GM21786 (cell line): ENCODE measurements around the gene MAGI1.
"Not testable (repeated sequence)": the region's sequence is repeated elsewhere in the genome, so short reads cannot be mapped to it uniquely, and the experiment has no call there.

Source experiments
- ATAC-seq: cut with Tn5 transposase; IDR thresholded peaks from one replicate; pipeline ENCODE4 v1.9.1; 2021; ENCODE audit not compliant: unreplicated experiment

Gene MAGI1

DNA sequence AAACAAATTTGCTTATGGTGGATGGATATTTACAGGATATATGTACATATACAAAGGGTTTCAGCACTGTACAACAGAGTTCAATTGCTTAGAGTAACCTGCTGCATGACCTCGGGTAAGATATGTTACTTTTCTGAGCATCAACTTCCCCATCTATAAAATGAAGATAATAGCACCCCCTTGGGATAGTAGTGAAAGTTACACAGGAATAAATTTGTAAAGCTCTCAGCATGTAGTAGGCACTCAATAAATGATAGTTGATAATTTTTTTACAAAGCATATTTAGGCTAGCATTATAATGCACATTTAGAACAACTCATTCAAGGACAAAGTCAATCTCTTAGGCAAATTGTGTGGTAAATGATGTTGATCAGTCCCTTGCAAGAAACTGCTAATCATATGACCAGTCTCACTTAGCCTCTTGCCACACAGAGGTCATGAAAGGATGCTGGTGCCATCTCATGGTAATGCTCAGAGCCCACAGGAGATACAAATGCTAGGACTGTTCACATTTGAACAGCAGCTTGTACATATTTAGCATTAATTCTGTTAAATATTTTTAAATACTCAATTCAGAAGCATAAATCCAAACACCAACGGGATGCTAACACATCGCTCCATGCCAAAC lies 123.9 kb downstream of the MAGI1 start:
- ATAC-seq, result no peak

DNA sequence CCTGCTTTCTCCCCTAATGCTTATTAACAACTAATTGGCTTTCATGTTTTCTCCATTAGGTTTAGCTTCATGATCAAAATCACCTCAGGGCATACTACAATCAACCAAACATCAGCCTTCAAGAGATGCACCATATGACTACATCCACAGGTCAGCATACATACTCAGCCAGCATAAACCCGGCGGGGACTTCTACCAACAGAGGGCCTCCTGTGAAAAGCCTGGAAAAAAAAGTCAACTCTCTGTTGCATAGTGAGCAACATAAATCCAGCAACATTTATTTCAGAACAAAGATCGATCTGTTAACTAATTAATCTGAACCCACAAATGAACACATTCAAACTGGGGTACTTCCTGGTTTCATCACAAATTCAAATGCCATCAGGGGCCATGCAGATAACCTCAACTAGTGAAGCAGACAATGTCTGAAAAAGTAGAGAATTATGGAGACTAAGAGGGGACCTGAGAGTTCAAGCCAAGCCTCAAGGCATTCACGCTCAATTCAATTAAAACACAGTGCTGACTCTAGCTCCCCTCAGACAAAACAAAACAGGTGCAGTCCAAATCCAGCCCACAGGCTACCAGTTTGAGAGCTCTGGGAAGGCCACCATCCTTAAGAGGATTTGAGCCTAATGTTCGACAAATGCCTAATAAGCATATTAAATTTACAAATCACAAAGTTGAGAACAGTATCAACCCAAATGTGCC lies 124.5 kb downstream of the MAGI1 start:
- no peak for ATAC-seq

DNA sequence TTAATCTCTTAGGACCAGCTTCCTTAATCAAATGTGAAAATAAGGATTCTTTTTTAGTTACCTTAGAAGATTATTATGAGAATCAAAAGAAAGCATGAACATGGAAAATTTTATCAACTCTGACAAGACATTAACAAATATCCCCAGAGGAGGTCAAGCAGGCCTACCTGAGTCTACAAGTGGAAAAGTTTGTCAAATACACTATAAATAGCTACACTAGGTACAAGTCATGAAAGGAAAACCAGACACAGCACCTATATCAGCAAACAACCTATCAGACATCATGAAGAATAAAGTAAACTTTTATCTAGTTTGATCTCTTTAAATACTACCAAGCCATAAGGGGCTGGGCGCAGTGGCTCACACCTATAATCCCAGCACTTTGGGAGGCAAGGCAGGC lies 126.1 kb downstream of the MAGI1 start:
- ATAC-seq, result no peak

DNA sequence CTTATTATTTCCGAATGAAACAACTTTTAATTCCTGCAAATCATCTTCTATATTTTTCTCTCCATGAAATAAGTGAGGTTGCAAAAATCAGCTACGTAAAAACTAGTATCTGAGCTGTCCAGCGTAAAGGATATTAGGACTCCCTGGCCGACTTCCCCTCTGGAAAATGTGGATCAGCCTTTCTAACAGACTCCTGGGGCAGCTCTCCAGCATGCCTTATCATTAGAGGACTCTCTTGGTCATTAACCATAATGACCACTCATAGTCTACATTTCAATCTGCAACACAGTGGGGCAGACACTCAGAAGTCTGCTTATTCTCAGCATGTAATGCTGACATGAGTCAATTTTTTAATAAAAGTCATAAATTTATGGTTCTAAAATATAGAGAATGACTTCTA lies 130.1 kb downstream of the MAGI1 start:
- ATAC-seq, result no peak

DNA sequence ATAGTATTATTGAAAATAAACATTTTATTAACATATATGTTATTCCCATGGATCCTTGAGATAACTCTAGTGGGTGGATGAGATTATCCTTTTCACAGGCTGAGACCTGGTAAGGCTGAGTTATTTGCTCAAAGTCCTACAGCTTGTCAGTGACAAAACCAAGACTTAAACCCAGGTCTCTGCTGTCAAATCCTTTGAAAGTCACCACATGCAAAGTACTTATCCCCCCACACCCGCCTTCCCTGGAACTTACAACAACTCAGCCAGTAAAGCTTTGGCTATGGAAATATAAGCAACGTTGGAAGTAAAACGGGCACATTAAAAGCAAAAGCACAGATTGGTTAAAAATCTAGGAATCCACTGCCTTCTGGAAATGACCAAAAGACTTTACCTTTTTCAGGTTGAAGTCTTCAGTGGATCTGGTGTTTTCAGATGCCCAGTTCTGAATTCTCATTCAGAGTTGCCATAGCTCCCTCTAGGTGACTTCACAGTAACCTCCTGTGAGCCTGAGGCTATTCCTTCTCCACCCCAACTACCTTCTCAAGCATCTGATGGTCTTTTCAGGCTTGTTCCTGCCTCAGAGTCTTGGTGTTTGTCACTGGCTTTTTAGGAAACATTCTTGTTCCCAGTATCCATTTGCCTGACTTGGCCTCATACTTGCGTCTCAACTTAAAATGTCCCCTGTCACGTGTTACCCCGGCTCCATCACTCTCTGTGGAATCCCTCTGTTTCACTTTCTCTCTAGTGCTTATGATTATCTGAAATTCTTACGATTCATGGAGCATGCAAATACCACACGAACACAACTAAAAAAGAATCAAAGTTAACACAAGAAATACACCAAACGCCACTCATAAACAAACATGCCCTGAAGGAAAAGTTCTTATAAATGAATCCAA lies 131.2 kb downstream of the MAGI1 start:
- no peak for ATAC-seq

DNA sequence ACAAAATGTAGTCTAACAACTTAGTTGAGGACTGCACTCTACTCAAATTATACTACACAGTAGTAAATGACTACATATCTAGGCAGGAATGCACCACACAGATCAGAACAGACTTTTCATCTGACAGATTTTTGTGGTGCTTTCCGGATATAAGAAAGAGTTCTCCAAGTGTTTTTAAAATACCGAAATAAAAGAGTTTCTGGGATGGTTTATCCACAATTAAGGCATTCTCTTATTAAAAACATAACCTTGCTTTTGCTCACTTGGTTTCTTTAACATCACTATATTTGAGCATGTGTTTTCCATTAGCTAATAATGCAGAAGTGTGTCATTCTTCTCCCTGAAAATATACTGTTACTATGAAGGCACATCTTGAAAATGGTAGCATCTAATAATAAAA lies 132.9 kb downstream of the MAGI1 start:
- ATAC-seq, result no peak

DNA sequence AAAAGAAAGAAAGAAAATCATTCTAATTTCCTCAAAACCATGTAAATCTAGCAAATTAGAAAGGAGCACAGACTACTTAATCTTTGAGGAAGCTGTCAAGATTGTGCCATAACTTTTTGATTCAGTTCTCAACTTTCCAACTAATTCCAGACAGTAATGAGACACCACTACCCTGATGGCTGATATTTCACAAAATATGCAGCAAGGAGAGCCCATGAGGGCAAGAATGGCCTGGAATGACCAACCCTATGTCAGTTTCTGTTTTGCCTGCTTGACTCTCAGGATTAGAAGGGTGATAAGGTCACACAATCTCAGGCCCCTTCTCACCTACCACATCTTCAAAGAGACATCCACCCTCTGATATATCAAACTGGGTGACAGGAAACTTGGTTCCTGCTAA lies 134.7 kb downstream of the MAGI1 start:
- ATAC-seq, result no peak

DNA sequence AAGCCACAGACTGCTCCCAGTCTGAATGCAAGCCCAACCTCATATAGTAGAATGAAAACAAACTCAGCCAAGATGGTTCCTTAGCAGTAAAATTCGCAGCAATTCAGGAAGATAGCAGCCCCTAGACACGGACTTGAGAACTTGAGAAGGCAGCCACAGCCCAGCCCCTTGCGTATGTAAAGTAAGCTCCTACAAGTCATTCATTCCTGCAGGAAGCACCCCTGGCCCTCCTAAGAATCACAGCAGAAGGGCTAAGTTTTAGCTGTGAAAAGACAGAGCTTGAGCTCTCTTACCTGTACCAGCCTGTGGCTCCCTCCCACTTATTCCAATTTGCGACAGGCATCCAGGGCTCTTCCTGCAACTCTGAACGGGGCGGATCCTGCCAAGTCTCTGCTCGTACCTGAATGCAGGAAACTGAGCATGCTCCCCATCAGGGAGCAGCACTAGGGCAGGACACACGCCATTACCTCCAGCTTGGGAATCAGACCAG lies 136.4 kb downstream of the MAGI1 start:
- no peak for ATAC-seq

DNA sequence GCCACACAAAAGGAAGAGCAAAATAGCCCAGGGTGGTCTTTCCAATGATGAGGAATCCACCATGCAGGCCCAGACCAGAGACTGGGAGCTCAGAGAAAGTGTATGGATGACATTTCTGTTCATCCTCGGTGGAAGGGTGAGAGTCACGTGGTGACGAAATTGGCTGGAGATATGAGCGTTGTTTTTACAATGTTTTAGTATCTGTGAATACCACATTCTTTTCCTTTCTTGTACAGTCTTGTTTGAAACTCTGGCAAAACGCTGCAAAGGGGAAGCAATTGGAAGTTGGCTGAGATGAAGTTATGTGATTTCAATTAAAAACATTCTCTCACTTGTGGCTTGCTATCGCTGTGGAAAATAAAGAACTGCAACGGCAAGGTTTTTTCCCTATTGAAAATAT lies 137.5 kb downstream of the MAGI1 start:
- ATAC-seq, result no peak

DNA sequence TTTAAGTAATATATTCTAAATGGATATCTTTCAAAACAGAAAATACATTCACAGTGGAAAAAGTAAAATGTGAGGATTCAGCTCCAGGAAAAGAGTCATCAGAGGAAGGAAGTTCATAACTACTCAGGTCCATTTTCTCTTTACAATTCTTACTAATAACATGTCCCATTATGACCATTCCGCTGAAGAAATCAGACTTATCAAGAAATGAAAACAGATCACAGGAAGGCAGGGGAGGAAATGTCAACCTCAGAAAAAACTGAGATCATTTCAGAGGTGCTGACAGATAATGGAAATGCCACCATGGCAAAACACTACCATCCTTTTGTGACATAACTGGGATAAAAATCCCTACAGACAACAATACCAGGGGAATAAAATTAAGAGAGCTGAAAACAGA lies 139.5 kb downstream of the MAGI1 start:
- no peak for ATAC-seq

DNA sequence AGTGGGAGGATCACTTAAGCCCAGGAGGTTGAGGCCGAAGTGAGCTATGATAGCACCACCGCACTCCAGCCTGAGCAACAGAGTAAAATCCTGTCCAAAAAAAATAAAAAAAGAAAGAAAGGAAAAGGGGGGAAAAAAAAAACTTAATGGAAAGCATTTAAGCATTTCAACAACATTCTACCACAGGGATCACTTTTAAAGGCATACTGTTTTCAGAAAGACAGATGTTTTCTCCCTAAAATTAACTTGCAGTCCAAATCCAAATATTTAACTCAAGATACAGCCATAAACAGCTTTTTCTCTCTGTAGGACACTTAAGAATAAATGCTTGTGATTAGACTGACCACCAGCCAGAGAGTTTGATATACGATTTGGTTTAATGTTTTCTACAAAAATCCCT lies 141.0 kb downstream of the MAGI1 start:
- no peak for ATAC-seq

DNA sequence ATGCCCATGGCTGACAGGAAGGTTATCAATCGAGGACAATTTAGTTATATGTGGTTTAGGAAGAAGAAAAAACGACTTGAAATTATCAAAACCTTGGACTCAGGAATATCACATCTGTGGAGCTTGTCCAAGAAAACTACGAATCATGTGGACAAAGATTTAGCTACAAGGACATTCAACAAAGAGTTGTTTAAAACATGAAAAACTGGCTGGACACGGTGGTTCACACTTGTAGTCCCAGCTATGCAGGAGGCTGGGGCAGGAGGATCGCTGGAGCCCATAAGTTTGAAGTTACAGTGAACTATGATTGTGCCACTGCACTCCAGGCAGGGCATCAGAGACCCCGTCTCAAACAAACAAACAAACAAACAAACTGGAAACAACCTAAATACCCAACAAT lies 142.4 kb downstream of the MAGI1 start:
- no peak for ATAC-seq

DNA sequence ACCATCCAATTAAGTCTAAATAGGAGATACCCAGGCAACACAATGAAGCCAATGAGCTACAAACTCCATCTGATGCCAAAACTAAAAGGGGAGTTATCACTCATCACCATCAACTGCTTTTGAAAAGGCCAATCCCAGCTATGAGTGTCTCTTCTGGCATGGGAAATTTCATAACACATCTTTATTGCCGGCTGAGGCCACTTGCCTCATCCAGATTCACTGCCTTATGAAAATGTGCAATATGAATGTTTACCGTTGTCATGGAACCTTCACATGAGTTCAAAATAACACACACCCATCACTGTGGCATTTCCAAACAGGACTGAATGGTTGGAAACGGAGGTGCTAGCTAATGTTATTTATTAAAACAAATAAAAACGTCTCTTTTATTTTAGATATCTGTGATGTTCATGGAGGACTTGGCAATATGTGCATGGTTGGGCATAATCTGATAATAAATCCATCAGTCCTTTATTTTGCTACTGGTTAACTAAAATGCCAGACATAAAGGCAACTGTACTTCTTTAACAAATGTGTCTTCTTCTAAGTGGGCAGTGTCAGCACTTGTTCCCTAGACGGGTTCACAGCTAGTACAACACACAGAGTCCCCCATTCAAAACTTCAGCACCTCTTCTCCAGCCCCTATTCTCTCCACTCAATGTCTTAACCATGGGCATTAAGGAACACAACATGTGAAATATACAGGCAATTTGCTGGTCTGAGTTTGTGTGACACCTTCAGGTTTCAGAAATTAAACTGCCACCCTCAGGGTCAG lies 143.9 kb downstream of the MAGI1 start:
- no peak for ATAC-seq

DNA sequence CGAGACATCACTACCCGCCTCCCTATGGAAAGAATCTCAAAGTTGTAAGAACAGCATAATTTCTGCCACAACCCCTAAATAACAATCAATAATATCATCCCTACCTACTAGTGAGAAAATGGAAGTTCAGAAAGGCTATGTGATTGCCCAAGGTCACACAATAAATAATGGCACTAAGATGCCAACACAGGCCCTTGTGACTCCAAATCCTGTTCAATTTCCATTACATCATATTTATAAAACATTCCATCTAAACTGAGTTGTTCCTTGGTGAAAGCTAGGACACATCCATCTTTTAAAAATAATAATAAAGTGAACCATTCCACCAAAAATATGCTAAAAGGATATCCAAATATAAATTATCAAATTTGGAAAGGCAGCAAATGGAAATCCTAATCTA lies 144.6 kb downstream of the MAGI1 start:
- ATAC-seq, result no peak

DNA sequence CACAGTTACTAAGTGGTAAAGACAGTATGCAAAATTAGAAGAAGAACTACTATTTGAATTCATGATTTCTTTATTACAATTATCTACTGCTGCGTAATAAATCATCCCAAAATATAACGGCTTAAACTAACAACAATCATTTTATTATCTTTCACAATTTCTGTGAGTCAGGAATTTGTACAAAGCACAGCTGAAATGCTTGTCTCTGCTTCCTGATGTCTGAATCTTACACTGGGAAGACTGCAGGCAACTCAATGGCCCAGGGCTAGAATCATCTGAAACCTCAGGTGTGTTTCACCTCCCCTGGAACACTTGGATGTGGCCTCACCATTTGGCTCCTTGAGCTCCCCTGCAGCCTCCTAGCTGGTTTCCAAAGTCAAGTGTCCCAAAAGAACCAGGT lies 145.1 kb downstream of the MAGI1 start:
- no peak for ATAC-seq

DNA sequence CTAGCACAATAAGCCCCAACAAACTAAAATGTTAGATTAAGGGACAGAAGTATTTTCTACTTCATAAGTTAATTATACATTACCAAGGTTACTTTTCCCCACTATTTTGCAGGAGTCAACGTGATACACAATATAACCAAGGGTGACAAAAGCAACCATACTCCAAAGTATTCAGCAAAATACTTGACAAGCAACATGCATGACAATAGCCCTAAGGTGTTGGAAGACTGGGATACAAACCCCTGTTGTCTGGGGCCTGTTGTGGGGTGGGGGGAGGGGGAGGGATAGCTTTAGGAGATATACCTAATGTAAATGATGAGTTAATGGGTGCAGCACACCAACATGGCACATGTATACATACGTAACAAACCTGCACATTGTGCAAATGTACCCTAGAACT lies 147.2 kb downstream of the MAGI1 start:
- not testable (repeated sequence) for ATAC-seq

DNA sequence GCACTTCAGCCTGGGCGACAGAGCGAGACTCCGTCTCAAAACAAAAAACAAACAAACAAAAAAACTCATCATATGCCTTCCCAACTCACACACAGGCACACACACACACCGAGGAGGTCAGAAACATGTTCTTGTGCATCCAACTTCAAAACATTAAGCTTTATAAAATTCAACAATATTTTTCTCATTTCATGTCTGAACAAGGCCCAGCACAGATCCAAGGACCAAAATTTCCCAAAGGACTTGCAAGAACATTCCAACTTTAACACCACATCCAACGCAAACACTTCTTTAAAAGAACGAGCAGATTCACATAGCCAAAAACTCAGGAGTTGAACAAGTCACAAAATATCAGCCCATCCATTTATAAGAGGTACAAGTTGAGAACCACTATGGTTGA lies 148.4 kb downstream of the MAGI1 start:
- ATAC-seq, result no peak

DNA sequence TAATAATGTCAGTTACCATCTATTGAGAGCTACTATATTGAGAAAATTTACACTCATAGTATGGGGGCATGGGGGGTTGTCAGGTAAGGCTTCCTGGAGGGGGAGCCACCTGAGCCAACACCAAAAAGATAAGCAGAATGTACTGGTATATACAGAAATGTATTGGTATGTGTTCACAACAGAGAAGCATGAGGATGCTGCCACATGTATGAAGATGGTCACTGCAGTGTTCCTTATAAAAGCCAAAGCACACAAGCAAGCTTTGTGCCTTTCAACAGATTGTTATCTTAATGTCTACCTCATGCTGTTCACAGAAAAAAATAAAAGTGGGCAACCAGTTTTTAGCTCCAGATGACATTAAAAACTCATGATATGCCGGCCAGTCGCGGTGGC lies 149.0 kb downstream of the MAGI1 start:
- ATAC-seq, result no peak

DNA sequence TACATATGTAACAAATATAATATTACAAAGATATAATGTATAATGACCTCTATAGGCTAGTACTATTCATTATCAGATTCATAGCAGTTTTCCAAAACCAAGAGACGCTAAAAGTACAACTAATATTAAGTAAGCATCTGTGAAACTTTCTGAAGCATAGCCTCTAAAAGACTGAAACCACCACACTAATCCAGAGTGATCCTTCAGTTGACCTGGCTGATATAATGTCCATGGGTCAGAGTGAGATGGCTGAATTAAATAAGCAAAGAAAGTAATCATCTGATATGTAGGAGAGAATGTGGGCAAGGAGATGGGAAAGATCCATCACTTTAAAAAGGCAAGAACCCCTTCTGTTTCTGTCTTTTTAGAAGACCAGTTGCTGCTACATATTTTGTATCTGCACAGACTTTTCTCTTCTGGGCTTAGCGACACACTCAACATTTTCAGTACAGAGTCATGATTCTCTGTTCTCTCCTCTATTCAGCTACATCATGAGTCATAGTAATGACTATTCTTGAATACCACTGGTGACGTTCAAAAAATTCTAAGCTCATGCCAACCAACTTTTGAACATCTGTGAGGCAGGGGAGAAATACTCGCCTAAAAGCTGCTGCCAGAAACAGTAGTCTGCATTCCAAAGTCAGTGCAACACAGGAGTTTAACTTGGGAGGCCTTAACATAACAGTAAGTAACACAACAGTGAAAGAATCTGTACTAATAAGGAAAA lies 149.6 kb downstream of the MAGI1 start:
- ATAC-seq, result no peak

DNA sequence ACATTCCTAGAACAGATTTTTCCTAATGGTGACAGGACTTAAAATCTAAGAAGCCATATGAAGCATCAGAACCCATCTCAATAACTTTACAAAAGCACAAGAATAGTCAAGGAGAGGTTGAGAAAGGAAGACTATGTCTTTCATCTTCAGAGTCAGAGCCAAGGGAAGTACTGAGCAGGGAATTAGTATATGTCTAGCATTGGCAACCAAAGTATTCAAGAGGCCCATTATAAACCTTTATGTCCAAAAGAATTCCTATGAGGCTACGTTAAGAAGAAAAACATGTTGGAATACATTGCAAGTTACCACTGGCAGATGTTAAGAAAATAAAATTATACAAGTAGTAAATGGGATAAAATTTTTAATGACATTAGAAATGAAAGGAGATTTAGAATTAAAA lies 150.5 kb downstream of the MAGI1 start:
- ATAC-seq, result no peak
